H1 (cell line): ENCODE results near the gene MED19. TPM values are rescaled to one million over a fixed set of nuclear protein-coding genes. Genes with fewer than 3 reads are reported as not detected.

Experiments
- CTCF ChIA-PET: fragments of 300-600 bp; sonication (Branson Sonifier 250); formaldehyde crosslinking; loops from one replicate; lab custom pipeline; 2021; ENCODE audit not compliant: partially characterized antibody; lab: Charles Lee
- POLR2A ChIA-PET: fragments of 300-600 bp; sonication (Branson Sonifier 250); formaldehyde crosslinking; loops from one replicate; lab custom pipeline; 2021; ENCODE audit warnings: inconsistent platforms; ENCODE audit not compliant: partially characterized antibody; lab: Charles Lee
- DNase-seq, 2 experiments: peaks; one replicate each; pipeline versions ENCODE4 v3.0.0 to v3.0.0-alpha.2; 2010 to 2022; ENCODE audit warnings: low spot score in 2 of 2, low read depth in 1 of 2, mixed read lengths in 1 of 2
- FAIRE-seq: peaks from 2 replicates; lab custom pipeline; 2011; peaks lifted over from hg19 to GRCh38; lab: Jason Lieb, UNC
- H2AFZ ChIP-seq: 2 replicates; pipeline ENCODE4 v1.8.1; 2012; ENCODE audit warnings: low read length, inconsistent platforms
- H2AK5ac ChIP-seq: 2 replicates; pipeline ENCODE4 v1.6.1; 2013; ENCODE audit warnings: low read depth, low read length
- H2BK120ac ChIP-seq: replicated peaks from 2 replicates; pipeline ENCODE3; 2013; ENCODE audit warnings: low read depth, low read length, inconsistent platforms
- H2BK12ac ChIP-seq: 2 replicates; pipeline ENCODE4 v1.6.1; 2013; ENCODE audit warnings: low read depth, low read length
- H2BK15ac ChIP-seq: 2 replicates; pipeline ENCODE4 v1.6.1; 2013; ENCODE audit warnings: low read length
- H2BK20ac ChIP-seq: 2 replicates; pipeline ENCODE4 v1.6.1; 2013; ENCODE audit warnings: low read length
- H2BK5ac ChIP-seq: 2 replicates; pipeline ENCODE4 v1.6.1; 2013; ENCODE audit warnings: low read depth, low read length
- H3K14ac ChIP-seq: 2 replicates; pipeline ENCODE4 v1.6.1; 2013; ENCODE audit warnings: inconsistent platforms; ENCODE audit not compliant: insufficient read length
- H3K18ac ChIP-seq: 2 replicates; pipeline ENCODE4 v1.6.1; 2013; ENCODE audit warnings: low read length; ENCODE audit errors: extremely low read depth
- H3K23ac ChIP-seq: 2 replicates; pipeline ENCODE4 v1.6.1; 2013; ENCODE audit warnings: inconsistent platforms; ENCODE audit not compliant: insufficient read length
- H3K23me2 ChIP-seq: 2 replicates; pipeline ENCODE4 v1.6.1; 2013; ENCODE audit warnings: low read depth, low read length
- H3K27ac ChIP-seq: 2 replicates; pipeline ENCODE4 v1.6.1; 2011; ENCODE audit warnings: low read depth, low read length, inconsistent platforms
- H3K27me3 ChIP-seq, 4 experiments: replicated peaks in 1 of 4; 1 replicate in 1 of 4; 2 replicates in 3 of 4; pipeline versions ENCODE4 v1.6.1 to v1.8.1; 2011 to 2013; ENCODE audit warnings: low read length in 3 of 4, mild to moderate bottlenecking in 3 of 4, inconsistent platforms in 2 of 4, mixed read lengths in 2 of 4, moderate library complexity in 1 of 4; ENCODE audit not compliant: control insufficient read depth in 3 of 4, insufficient read depth in 3 of 4; ENCODE audit errors: extremely low read depth in 1 of 4
- H3K36me3 ChIP-seq, 4 experiments: 2 replicates each; pipeline versions ENCODE4 v1.6.1 to v1.8.1; 2011 to 2013; ENCODE audit warnings: mild to moderate bottlenecking in 4 of 4, low read length in 3 of 4, moderate library complexity in 2 of 4, control low read depth in 1 of 4, inconsistent platforms in 1 of 4; ENCODE audit not compliant: insufficient read depth in 4 of 4, control insufficient read depth in 2 of 4
- H3K4ac ChIP-seq: replicated peaks from 2 replicates; pipeline ENCODE3; 2013; ENCODE audit warnings: low read length, low read depth, mixed read lengths, inconsistent platforms; ENCODE audit not compliant: insufficient read length
- H3K4me1 ChIP-seq, 4 experiments: replicated peaks in 1 of 4; 1 replicate in 1 of 4; 2 replicates in 3 of 4; pipeline versions ENCODE4 v1.6.1 to v1.8.1; 2011 to 2013; ENCODE audit warnings: low read length in 3 of 4, inconsistent platforms in 2 of 4, mixed read lengths in 1 of 4; ENCODE audit not compliant: insufficient read depth in 4 of 4, control insufficient read depth in 3 of 4
- H3K4me2 ChIP-seq, 2 experiments: 2 replicates each; pipeline versions ENCODE4 v1.6.1 to v1.8.1; 2011 to 2013; ENCODE audit warnings: low read depth in 2 of 2, low read length in 2 of 2, control low read depth in 1 of 2, inconsistent platforms in 1 of 2, mild to moderate bottlenecking in 1 of 2; ENCODE audit not compliant: insufficient read depth in 1 of 2
- H3K4me3 ChIP-seq, 4 experiments: fragments of 200-600, 300-600 bp in 1 of 4; sonication (generic), shearing (Covaris generic), sonication (Bioruptor Twin) in 1 of 4; 2 replicates each; pipeline versions ENCODE4 v1.5.1 to v1.8.1; 2011 to 2016; ENCODE audit warnings: low read length in 4 of 4, low read depth in 3 of 4, control low read depth in 2 of 4, inconsistent platforms in 2 of 4, mild to moderate bottlenecking in 2 of 4, mixed read lengths in 1 of 4, moderate library complexity in 1 of 4; ENCODE audit not compliant: insufficient read depth in 2 of 4; ENCODE audit errors: extremely low read depth in 1 of 4
- H3K56ac ChIP-seq: replicated peaks from 2 replicates; pipeline ENCODE3; 2013; ENCODE audit warnings: low read depth, mild to moderate bottlenecking, mixed read lengths, low read length, inconsistent platforms; ENCODE audit not compliant: insufficient read length
- H3K79me1 ChIP-seq: 2 replicates; pipeline ENCODE4 v1.6.1; 2013; ENCODE audit warnings: low read depth, low read length, control low read depth
- H3K79me2 ChIP-seq, 2 experiments: 2 replicates each; pipeline versions ENCODE4 v1.6.1 to v1.8.1; 2012 to 2013; ENCODE audit warnings: low read length in 2 of 2, mild to moderate bottlenecking in 2 of 2, inconsistent platforms in 1 of 2; ENCODE audit not compliant: insufficient read depth in 2 of 2, control insufficient read depth in 1 of 2
- H3K9ac ChIP-seq, 4 experiments: replicated peaks in 1 of 4; 1 replicate in 1 of 4; 2 replicates in 3 of 4; pipeline versions ENCODE4 v1.6.1 to v1.8.1; 2011 to 2013; ENCODE audit warnings: low read depth in 3 of 4, low read length in 3 of 4, control low read depth in 2 of 4, mild to moderate bottlenecking in 2 of 4, moderate library complexity in 2 of 4, inconsistent platforms in 1 of 4; ENCODE audit errors: extremely low read depth in 1 of 4
- H3K9me3 ChIP-seq, 2 experiments: 2 replicates each; pipeline versions ENCODE4 v1.6.1 to v1.8.1; 2012 to 2013; ENCODE audit warnings: mild to moderate bottlenecking in 2 of 2, moderate library complexity in 2 of 2, control low read depth in 1 of 2, inconsistent platforms in 1 of 2, low read depth in 1 of 2, low read length in 1 of 2, mixed read lengths in 1 of 2; ENCODE audit not compliant: insufficient read depth in 2 of 2
- H4K20me1 ChIP-seq, 2 experiments: replicated peaks in 1 of 2; 2 replicates each; pipeline versions ENCODE3 to v1.8.1; 2011 to 2013; ENCODE audit warnings: inconsistent platforms in 2 of 2, low read length in 2 of 2, mild to moderate bottlenecking in 1 of 2; ENCODE audit not compliant: insufficient read depth in 2 of 2, control insufficient read depth in 1 of 2
- H4K5ac ChIP-seq: 2 replicates; pipeline ENCODE4 v1.6.1; 2013; ENCODE audit warnings: low read length, low read depth, mixed read lengths, inconsistent platforms; ENCODE audit not compliant: insufficient read length
- H4K8ac ChIP-seq: 2 replicates; pipeline ENCODE4 v1.8.0; 2013; ENCODE audit warnings: mild to moderate bottlenecking, moderate library complexity, low read length, inconsistent platforms; ENCODE audit not compliant: insufficient read depth; ENCODE audit errors: extremely low read depth
- H4K91ac ChIP-seq: replicated peaks from 2 replicates; pipeline ENCODE3; 2013; ENCODE audit warnings: low read length, mixed read lengths, inconsistent platforms; ENCODE audit not compliant: insufficient read length
- WGBS, 2 experiments: shearing (Covaris generic) in 1 of 2; methylation state at CpG; one replicate each; pipeline versions ENCODE4 v1.1.6 to v1.1.7; 2013 to 2015; ENCODE audit warnings: low lambda C conversion rate in 2 of 2, mixed read lengths in 2 of 2, inconsistent platforms in 1 of 2, low coverage in 1 of 2, missing lambda C conversion rate in 1 of 2; ENCODE audit not compliant: insufficient replicate concordance in 2 of 2, insufficient coverage in 1 of 2, insufficient read length in 1 of 2; ENCODE audit errors: extremely low coverage in 1 of 2, missing lambda C conversion rate in 1 of 2; 5-methylcytosine and 5-hydroxymethylcytosine counted together
- polyA plus RNA-seq, 7 experiments: library from polyadenylated mRNA; depleted of rRNA in 3 of 7; stranded (reverse) in 5 of 7; unstranded in 2 of 7; fragments of >200 nt in 5 of 7; fragments of 200-250 nt in 2 of 7; gene quantifications; 1 replicate in 5 of 7; 2 replicates in 1 of 7; 4 replicates in 1 of 7; pipeline versions ENCODE4 v1.2.1 to v1.2.3, GENCODE V29; 2011 to 2013; ENCODE audit warnings: missing spikeins in 2 of 7, mixed read lengths in 2 of 7
- total RNA-seq: library from RNA; stranded (reverse); fragmentation: NEBNext Ultra II Directional; extraction: Animal tissue kit (Norgen Biotek cat#: 25700); gene quantifications from 2 replicates; pipeline ENCODE4 v1.2.1, GENCODE V29; 2021

Gene MED19
- total and polyA plus RNA-seq, 2 of the 8 experiments (the other 6 are each of a cell fraction or from before 2014, with no cell fraction given) = 19.4 to 35.4 TPM

- no peak overlapping the region for H4K91ac ChIP-seq
- no peaks in the 10 kb centered on the region for H3K9me3 ChIP-seq
- no peaks in the 10 kb centered on the region; a peak in 2 of 7 replicates for H3K27me3 ChIP-seq
- H2AFZ ChIP-seq = no peak overlapping the region
- no peak overlapping the region for H3K4me2 ChIP-seq
- H2BK120ac ChIP-seq = no peak overlapping the region
- H3K9ac ChIP-seq = no peak overlapping the region
- no peak overlapping the region for H2BK15ac ChIP-seq
- H3K23me2 ChIP-seq = peaks cover 4% of the 10 kb centered on the region
- no peak overlapping the region for H2AK5ac ChIP-seq
- H2BK20ac ChIP-seq = no peak overlapping the region
- H4K8ac ChIP-seq = no peak overlapping the region
- no peak overlapping the region for H2BK5ac ChIP-seq
- H2BK12ac ChIP-seq = no peak overlapping the region
- DNase-seq = no peak
- POLR2A ChIA-PET = interaction anchor here (0.6 to 16.2 kb wide), 3 partner anchors 19 to 117 kb away, joined by 3 to 445 read pairs (median 3); partner anchors contain the start of genes MED19, TMX2 and YPEL4
- peaks cover 3 to 25% (median 19%) of the 10 kb centered on the region in 4 experiments; a peak in 6 of 8 replicates for H3K36me3 ChIP-seq
- no peak overlapping the region for H3K4ac ChIP-seq
- H3K4me1 ChIP-seq = no peaks in the 10 kb centered on the region; a peak in 1 of 7 replicates
- no peak for FAIRE-seq
- H3K23ac ChIP-seq = no peak overlapping the region
- H3K27ac ChIP-seq = no peak overlapping the region
- 95% methylated on average over 14 of the region's 14 CpGs; no CpG with 5 or more reads in 1 of the 2 experiments for WGBS, 2 experiments
- no peak overlapping the region for H3K18ac ChIP-seq
- H4K20me1 ChIP-seq = peaks cover 2 to 3% of the 10 kb centered on the region in 2 experiments
- H3K56ac ChIP-seq = no peak overlapping the region
- peaks cover 4% of the 10 kb centered on the region; the same call in 1 of the 2 replicates for H3K79me1 ChIP-seq
- H3K79me2 ChIP-seq = peaks cover 0 to 20% of the 10 kb centered on the region in 2 experiments; a peak in 3 of 4 replicates
- H4K5ac ChIP-seq = no peak overlapping the region
- no peak overlapping the region for H3K4me3 ChIP-seq
- CTCF ChIA-PET = interaction anchor here (0.5 to 1.6 kb wide), 4 partner anchors 15 to 371 kb away, joined by 3 to 5 read pairs (median 3); no protein-coding TSS in a partner anchor
- H3K14ac ChIP-seq = no peak overlapping the region
These were observed 52.3 kb downstream of the MED19 start for GRCh38 chr11:57659669-57660068.
